Heart left ventricle (tissue), 13 donors: ENCODE data around the gene RRM2.

Source experiments
- POLR2A ChIP-seq, 2 donors: fragments of 450-650 bp; IDR thresholded peaks; one replicate each; pipeline ENCODE4 v1.6.1; 2017; ENCODE audit warnings: antibody characterized with exemption in 2 of 2, mild to moderate bottlenecking in 2 of 2, moderate library complexity in 2 of 2
- TF ChIP-seq, protein P1 (sequence below), 12 donors: fragments of 200-600 bp; sonication (generic) in 4 of 12; IDR thresholded peaks; one replicate each; pipeline versions ENCODE4 v1.5.0 to v1.8.0; 2018 to 2022; ENCODE audit warnings: antibody characterized with exemption in 12 of 12, mild to moderate bottlenecking in 5 of 12
- donor health status: ischemic (EF 13 %, LVEDD 7.1; RV severe dilation, severe dysfunction).
- donor health status: DM: no; HTN: yes; CAD: no.
- donor health status: DM: no; HTN: no; CAD: no.
- donor health status: ischemic (EF 25% LVEDD 6.9; RV normal size, moderate dysfunction).
- donor health status: ischemic (EF 25% LVEDD 5.7; RV mildly dilated, moderate dysfunction).
- donor health status: ischemic (EF 35%, LVEDD 5.7; RV mildly dilated, moderate dysfunction).
- donor health status: nonischemic (EF 11% LVEDD 7.7; RV severe dilation, severe dysfunction).
- donor health status: DM: yes; HTN: yes; CAD: no.
- donor health status: PGD.
- donor health status: ischemic (EF 29% LVEDD 5.4; RV normal size, mild dysfunction).
- donor health status: nonischemic (EF 23%, LVEDD 6.1; RV moderate dilation, normal function).

DNA sequence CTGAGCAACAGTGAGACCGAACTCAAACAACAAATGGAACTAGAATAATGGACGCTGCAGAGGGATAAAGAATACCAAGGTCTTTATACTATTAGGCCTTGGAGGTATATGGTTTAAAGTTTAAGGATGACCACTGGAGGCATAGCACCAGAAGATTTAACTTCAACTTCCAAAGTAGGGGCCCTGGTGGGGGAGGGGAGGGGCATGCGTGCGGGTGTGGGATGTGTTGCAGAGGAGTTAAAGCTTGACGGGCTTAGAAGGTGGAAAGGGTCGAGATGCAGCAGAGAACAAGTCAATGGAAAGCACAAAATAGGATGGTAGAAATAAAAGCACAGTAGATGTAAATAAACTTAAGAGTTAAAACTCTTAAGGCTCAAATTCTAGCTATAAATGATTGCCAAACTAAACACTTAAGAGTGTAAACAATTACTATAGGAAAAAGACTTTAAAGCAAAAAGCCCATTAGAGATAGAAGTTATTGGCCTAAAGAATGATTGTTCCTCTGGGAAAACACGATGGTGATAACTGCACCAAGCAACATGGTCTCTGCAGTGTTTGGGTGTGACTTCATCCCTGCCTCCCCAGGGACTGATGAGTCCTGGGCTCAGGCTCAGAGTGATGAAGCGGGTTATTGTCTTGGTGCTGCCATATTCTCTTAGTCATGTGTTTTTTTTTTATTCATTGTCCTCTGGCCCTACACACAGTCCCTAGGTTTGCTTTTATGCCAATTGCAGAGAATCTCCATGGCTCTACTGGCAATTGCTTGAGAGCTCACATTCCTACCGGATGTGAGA is 13.0 kb downstream of the RRM2 start:
- TF ChIP-seq, protein P1, sequence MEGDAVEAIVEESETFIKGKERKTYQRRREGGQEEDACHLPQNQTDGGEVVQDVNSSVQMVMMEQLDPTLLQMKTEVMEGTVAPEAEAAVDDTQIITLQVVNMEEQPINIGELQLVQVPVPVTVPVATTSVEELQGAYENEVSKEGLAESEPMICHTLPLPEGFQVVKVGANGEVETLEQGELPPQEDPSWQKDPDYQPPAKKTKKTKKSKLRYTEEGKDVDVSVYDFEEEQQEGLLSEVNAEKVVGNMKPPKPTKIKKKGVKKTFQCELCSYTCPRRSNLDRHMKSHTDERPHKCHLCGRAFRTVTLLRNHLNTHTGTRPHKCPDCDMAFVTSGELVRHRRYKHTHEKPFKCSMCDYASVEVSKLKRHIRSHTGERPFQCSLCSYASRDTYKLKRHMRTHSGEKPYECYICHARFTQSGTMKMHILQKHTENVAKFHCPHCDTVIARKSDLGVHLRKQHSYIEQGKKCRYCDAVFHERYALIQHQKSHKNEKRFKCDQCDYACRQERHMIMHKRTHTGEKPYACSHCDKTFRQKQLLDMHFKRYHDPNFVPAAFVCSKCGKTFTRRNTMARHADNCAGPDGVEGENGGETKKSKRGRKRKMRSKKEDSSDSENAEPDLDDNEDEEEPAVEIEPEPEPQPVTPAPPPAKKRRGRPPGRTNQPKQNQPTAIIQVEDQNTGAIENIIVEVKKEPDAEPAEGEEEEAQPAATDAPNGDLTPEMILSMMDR (IDR thresholded peaks at IDR 0.05), result no peak
- TF ChIP-seq POLR2A (IDR thresholded peaks at IDR 0.05), result no peak
